ENCODE results near the gene NME3. TPM values are rescaled to one million over a fixed set of nuclear protein-coding genes. Genes with fewer than 3 reads are reported as not detected.

The NME3 gene
- total and polyA plus RNA-seq, 9 donors, result 68.6 to 129 (median 87.4) TPM; not detected in 1

- WGBS, 3 donors, result 79 to 82% (median 79%) methylated on average over 41 of the region's 41 CpGs
Observed at GRCh38 chr16:1768061-1768766, 3.1 kb downstream of the NME3 start.

DNA sequence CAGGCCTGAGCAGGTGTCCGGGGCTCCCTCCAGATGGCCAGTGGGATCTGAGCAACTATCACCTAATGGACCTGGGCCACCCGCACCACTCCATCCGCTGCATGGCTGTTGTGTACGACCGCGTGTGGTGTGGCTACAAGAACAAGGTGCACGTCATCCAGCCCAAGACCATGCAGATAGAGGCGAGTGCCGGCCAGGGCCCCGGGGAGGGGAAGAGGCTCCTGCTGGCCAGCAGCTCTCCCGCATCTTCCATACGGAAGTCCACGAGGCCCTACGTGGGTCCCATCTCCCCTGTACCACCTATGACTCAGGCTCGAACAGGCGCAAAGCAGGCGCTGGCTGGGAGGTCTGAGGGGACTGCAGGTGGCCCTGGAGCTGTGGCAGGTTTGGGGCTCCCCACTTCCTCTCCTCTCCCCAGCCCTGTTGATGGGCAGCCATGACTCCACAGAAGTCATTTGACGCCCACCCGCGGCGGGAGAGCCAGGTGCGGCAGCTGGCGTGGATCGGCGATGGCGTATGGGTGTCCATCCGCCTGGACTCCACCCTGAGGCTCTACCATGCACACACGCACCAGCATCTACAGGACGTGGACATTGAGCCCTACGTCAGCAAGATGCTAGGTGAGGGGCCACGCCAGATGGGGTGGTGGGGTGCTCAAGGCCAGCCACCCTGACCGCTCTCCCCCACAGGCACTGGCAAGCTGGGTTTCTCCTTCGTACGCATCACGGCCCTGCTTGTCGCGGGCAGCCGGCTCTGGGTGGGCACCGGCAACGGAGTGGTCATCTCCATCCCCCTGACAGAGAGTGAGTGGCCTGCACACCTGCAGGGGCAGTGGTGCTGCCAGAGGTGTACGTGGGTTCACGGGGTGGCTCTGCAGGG, 4.0 kb downstream of the NME3 start:
- whole genome bisulfite sequencing, 3 donors, result 86 to 91% (median 90%) methylated on average over 41 to 42 of the region's 42 CpGs
- intact Hi-C loops (cut with DNase I), result no loop called here

More at GRCh38 chr16:1768061-1768766, 3.1 kb downstream of the NME3 start:
- no peaks in the 10 kb centered on the region for H3K9me3 ChIP-seq
- H3K27ac ChIP-seq, result no peak overlapping the region
- no peaks in the 10 kb centered on the region for H3K27me3 ChIP-seq
- intact Hi-C loops (cut with DNase I), result no loop called here
- no peak overlapping the region for H3K4me3 ChIP-seq
- peaks cover 9% of the 10 kb centered on the region for H3K4me1 ChIP-seq (ENCODE audit: insufficient read depth)
- DNase-seq, result peak in 2 of 5 donors; percentile 17 to 51
- TF ChIP-seq EP300 (IDR thresholded peaks at IDR 0.05), result no peak
- no peak for TF ChIP-seq POLR2A (IDR thresholded peaks at IDR 0.05)
- TF ChIP-seq, protein P1, sequence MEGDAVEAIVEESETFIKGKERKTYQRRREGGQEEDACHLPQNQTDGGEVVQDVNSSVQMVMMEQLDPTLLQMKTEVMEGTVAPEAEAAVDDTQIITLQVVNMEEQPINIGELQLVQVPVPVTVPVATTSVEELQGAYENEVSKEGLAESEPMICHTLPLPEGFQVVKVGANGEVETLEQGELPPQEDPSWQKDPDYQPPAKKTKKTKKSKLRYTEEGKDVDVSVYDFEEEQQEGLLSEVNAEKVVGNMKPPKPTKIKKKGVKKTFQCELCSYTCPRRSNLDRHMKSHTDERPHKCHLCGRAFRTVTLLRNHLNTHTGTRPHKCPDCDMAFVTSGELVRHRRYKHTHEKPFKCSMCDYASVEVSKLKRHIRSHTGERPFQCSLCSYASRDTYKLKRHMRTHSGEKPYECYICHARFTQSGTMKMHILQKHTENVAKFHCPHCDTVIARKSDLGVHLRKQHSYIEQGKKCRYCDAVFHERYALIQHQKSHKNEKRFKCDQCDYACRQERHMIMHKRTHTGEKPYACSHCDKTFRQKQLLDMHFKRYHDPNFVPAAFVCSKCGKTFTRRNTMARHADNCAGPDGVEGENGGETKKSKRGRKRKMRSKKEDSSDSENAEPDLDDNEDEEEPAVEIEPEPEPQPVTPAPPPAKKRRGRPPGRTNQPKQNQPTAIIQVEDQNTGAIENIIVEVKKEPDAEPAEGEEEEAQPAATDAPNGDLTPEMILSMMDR (IDR thresholded peaks at IDR 0.05), result no peak
- no peaks in the 10 kb centered on the region for H3K36me3 ChIP-seq

GRCh38 chr16:1766701-1767100, 4.6 kb downstream of the NME3 start:
- WGBS, 3 donors, result 86 to 92% (median 88%) methylated on average over 18 of the region's 18 CpGs
- DNase-seq, result no peak
- TF ChIP-seq POLR2A (IDR thresholded peaks at IDR 0.05) (no peak), EP300 (IDR thresholded peaks at IDR 0.05) (no peak)
- TF ChIP-seq, protein P1 (IDR thresholded peaks at IDR 0.05), result no peak
- Histone ChIP-seq H3K9me3 (no peaks in the 10 kb centered on the region), H3K4me3 (no peak overlapping the region), H3K4me1 (ENCODE audit: insufficient read depth) (peaks cover 2% of the 10 kb centered on the region), H3K27me3 (no peaks in the 10 kb centered on the region), H3K36me3 (no peaks in the 10 kb centered on the region), H3K27ac (no peak overlapping the region)
- intact Hi-C loops (cut with DNase I), result no loop called here

More for the DNA sequence above, 4.0 kb downstream of the NME3 start:
- Histone ChIP-seq H3K9me3 (no peaks in the 10 kb centered on the region), H3K4me1 (ENCODE audit: insufficient read depth) (peaks cover 8% of the 10 kb centered on the region), H3K36me3 (no peaks in the 10 kb centered on the region), H3K27me3 (no peaks in the 10 kb centered on the region), H3K4me3 (no peak overlapping the region), H3K27ac (no peak overlapping the region)
- TF ChIP-seq, protein P1 (IDR thresholded peaks at IDR 0.05), result no peak
- no peak for TF ChIP-seq EP300 (IDR thresholded peaks at IDR 0.05)
- no peak for TF ChIP-seq POLR2A (IDR thresholded peaks at IDR 0.05)
- peak in 1 of 5 donors; percentile 10 for DNase-seq

DNA sequence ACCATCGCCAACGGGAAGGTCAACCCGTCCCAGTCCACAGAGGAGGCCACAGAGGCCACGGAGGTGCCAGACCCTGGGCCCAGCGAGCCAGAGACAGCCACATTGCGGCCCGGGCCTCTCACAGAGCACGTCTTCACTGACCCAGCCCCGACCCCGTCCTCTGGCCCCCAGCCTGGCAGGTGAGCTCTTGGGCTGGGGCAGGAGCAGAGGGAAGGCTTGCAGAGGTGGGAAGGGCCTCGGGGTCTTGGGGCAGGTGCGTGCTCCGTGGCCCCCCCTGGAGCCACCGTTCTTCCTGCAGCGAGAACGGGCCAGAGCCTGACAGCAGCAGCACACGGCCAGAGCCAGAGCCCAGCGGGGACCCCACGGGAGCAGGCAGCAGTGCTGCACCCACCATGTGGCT, 5.1 kb downstream of the NME3 start:
- H3K27ac ChIP-seq, result no peak overlapping the region
- no peaks in the 10 kb centered on the region for H3K9me3 ChIP-seq
- no peak overlapping the region for H3K4me3 ChIP-seq
- 85 to 87% (median 86%) methylated on average over 18 to 19 of the region's 19 CpGs for WGBS, 3 donors
- TF ChIP-seq EP300 (IDR thresholded peaks at IDR 0.05) (no peak), POLR2A (IDR thresholded peaks at IDR 0.05) (no peak)
- TF ChIP-seq, protein P1 (IDR thresholded peaks at IDR 0.05), result no peak
- intact Hi-C loops (cut with DNase I), result no loop called here
- H3K4me1 ChIP-seq (ENCODE audit: insufficient read depth), result peaks cover 2% of the 10 kb centered on the region
- H3K36me3 ChIP-seq, result no peaks in the 10 kb centered on the region
- no peak for DNase-seq
- no peaks in the 10 kb centered on the region for H3K27me3 ChIP-seq

Data from ovary (tissue), 9 donors.